Measurements from ENCODE around the gene RHBDF2. TPM values are rescaled to one million over a fixed set of nuclear protein-coding genes. Genes with fewer than 3 reads are reported as not detected.

RHBDF2 gene
- total RNA-seq, 2 experiments from 2014 or later: 144 to 173 TPM

DNA sequence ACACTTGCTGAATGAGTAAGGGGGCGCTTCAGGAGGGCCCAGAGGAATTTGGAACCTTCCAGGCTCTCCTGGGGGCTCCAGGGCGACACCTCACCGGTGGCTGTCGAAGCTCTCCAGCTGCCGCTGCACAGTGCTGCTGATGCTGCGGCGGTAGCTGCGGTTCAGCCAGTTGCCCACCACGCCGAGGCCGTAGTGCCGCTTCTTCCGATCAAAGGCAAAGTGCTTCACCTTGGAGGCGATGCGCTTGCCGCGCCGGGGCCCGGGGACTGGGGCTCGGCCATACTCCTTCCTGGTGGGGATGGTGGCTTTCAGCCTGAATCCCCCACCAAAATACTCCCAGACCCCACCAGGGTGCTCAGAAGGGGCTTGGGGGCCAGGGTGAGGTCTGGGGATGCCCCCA is 24.5 kb downstream of the RHBDF2 start:
- Histone ChIP-seq H3K27ac (ENCODE audit: low read depth, low read length, poor library complexity, severe bottlenecking) (no peak overlapping the region), H4K20me1 (ENCODE audit: insufficient read depth, low read length) (no peaks in the 10 kb centered on the region), H3K4me3 (ENCODE audit: low read depth, low read length, poor library complexity, severe bottlenecking) (no peak overlapping the region), H3K4me2 (ENCODE audit: low read length) (no peak overlapping the region), H2AFZ (ENCODE audit: low read length) (no peak overlapping the region), H3K4me1 (ENCODE audit: insufficient read depth, low read length, poor library complexity, severe bottlenecking) (peaks cover 39% of the 10 kb centered on the region), H3K9me2 (ENCODE audit: insufficient read depth, low read length) (no peaks in the 10 kb centered on the region), H3K79me2 (ENCODE audit: insufficient read depth, low read depth, low read length) (peaks cover 6% of the 10 kb centered on the region; the same call in 1 of the 2 replicates), H3K36me3 (ENCODE audit: insufficient read depth, low read length) (peaks cover 77% of the 10 kb centered on the region), H3K9me3 (ENCODE audit: low read length) (no peaks in the 10 kb centered on the region)
- POLR2A ChIA-PET: interaction anchor here (0.6 to 1.4 kb wide), 3 partner anchors 9 to 27 kb away, joined by 3 to 5 read pairs (median 3); partner anchors contain the start of gene AANAT
- TF ChIP-seq, protein P1, sequence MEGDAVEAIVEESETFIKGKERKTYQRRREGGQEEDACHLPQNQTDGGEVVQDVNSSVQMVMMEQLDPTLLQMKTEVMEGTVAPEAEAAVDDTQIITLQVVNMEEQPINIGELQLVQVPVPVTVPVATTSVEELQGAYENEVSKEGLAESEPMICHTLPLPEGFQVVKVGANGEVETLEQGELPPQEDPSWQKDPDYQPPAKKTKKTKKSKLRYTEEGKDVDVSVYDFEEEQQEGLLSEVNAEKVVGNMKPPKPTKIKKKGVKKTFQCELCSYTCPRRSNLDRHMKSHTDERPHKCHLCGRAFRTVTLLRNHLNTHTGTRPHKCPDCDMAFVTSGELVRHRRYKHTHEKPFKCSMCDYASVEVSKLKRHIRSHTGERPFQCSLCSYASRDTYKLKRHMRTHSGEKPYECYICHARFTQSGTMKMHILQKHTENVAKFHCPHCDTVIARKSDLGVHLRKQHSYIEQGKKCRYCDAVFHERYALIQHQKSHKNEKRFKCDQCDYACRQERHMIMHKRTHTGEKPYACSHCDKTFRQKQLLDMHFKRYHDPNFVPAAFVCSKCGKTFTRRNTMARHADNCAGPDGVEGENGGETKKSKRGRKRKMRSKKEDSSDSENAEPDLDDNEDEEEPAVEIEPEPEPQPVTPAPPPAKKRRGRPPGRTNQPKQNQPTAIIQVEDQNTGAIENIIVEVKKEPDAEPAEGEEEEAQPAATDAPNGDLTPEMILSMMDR (conservative IDR thresholded peaks at IDR 0.05; ENCODE audit: low read length): no peak
- no peak for TF ChIP-seq EZH2phosphoT487 (IDR thresholded peaks at IDR 0.05; ENCODE audit: borderline replicate concordance, low read depth, low read length)
- no TSS peak for BruUV-seq (replicated peaks)
- CTCF ChIA-PET (ENCODE audit: unreplicated experiment): no interaction called here
- intact Hi-C loops (cut with micrococcal nuclease; ENCODE audit: unreplicated experiment): no loop called here
- no peak for DNase-seq (ENCODE audit: low spot score)

DNA sequence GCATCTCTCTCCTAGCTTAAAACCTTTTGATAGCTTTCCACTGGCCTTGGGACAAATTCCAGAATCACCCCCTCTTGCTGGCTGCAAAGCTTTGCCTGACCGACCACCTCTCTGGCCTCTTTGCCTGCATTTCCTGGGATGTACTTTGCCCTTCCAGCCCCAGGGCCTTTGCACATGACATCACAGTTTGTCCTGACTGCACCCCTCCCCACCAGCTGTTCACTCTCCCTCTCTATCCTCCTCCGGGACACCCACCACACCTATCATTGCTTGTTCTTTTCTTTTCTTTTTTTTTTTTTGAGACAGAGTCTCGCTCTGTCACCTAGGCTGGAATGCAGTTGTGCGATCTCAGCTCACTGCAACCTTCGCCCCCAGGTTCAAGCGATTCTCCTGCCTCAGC is 25.9 kb downstream of the RHBDF2 start:
- intact Hi-C loops (cut with micrococcal nuclease; ENCODE audit: unreplicated experiment): no loop called here
- Histone ChIP-seq H3K9me2 (ENCODE audit: insufficient read depth, low read length) (no peaks in the 10 kb centered on the region), H4K20me1 (ENCODE audit: insufficient read depth, low read length) (no peaks in the 10 kb centered on the region), H3K4me1 (ENCODE audit: insufficient read depth, low read length, poor library complexity, severe bottlenecking) (peaks cover 26% of the 10 kb centered on the region), H3K4me3 (ENCODE audit: low read depth, low read length, poor library complexity, severe bottlenecking) (no peak overlapping the region), H3K9me3 (ENCODE audit: low read length) (no peaks in the 10 kb centered on the region), H3K27ac (ENCODE audit: low read depth, low read length, poor library complexity, severe bottlenecking) (no peak overlapping the region), H3K79me2 (ENCODE audit: insufficient read depth, low read depth, low read length) (peaks cover 6% of the 10 kb centered on the region; the same call in 1 of the 2 replicates), H3K4me2 (ENCODE audit: low read length) (no peak overlapping the region), H2AFZ (ENCODE audit: low read length) (no peak overlapping the region), H3K36me3 (ENCODE audit: insufficient read depth, low read length) (peaks cover 91% of the 10 kb centered on the region)
- BruUV-seq (replicated peaks): no TSS peak
- CTCF ChIA-PET (ENCODE audit: unreplicated experiment): interaction anchor here (0.9 to 1.6 kb wide), 4 partner anchors 17 to 32 kb away, joined by 3 to 4 read pairs (median 4); no protein-coding TSS in a partner anchor
- no peak for TF ChIP-seq EZH2phosphoT487 (IDR thresholded peaks at IDR 0.05; ENCODE audit: borderline replicate concordance, low read depth, low read length)
- TF ChIP-seq, protein P1 (conservative IDR thresholded peaks at IDR 0.05; ENCODE audit: low read length): no peak
- DNase-seq (ENCODE audit: low spot score): no peak
- POLR2A ChIA-PET: interaction anchor here (0.9 to 1.3 kb wide), 3 partner anchors 18 to 26 kb away, joined by 3 to 4 read pairs (median 3); partner anchors contain the start of gene RHBDF2

DNA sequence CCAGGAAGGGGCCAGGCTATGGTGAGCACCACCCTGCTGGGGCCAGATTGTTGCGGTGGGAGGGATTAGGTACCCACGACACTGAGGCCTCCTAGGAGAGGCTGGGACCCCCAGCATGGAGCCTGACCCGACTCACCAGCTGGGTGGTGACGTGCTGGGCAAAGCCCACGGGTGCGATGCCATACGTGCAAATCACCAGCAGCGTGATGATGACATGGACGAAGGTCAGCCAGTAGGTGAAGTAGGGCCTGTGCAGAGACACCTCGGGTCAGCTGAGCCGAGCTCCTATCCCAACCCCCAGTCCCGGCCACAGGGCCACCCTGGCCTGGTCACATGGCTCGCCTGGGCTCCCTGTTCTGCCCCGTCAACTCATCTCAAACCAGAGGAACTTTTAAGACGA is 26.3 kb downstream of the RHBDF2 start:
- H3K9me2 ChIP-seq (ENCODE audit: insufficient read depth, low read length): no peaks in the 10 kb centered on the region
- H3K4me1 ChIP-seq (ENCODE audit: insufficient read depth, low read length, poor library complexity, severe bottlenecking): peaks cover 22% of the 10 kb centered on the region
- DNase-seq (ENCODE audit: low spot score): no peak
- H3K79me2 ChIP-seq (ENCODE audit: insufficient read depth, low read depth, low read length): peaks cover 6% of the 10 kb centered on the region; the same call in 1 of the 2 replicates
- no peak overlapping the region for H3K4me2 ChIP-seq (ENCODE audit: low read length)
- ChIA-PET CTCF (ENCODE audit: unreplicated experiment) (interaction anchor here (0.9 to 1.6 kb wide), 3 partner anchors 21 to 32 kb away, joined by 3 to 4 read pairs (median 4); no protein-coding TSS in a partner anchor), POLR2A (interaction anchor here (0.9 to 1.3 kb wide), 3 partner anchors 19 to 26 kb away, joined by 3 to 4 read pairs (median 3); partner anchors contain the start of gene RHBDF2)
- no TSS peak for BruUV-seq (replicated peaks)
- H3K9me3 ChIP-seq (ENCODE audit: low read length): no peaks in the 10 kb centered on the region
- TF ChIP-seq EZH2phosphoT487 (IDR thresholded peaks at IDR 0.05; ENCODE audit: borderline replicate concordance, low read depth, low read length): no peak
- TF ChIP-seq, protein P1 (conservative IDR thresholded peaks at IDR 0.05; ENCODE audit: low read length): no peak
- peaks cover 92% of the 10 kb centered on the region for H3K36me3 ChIP-seq (ENCODE audit: insufficient read depth, low read length)
- no peak overlapping the region for H3K27ac ChIP-seq (ENCODE audit: low read depth, low read length, poor library complexity, severe bottlenecking)
- intact Hi-C loops (cut with micrococcal nuclease; ENCODE audit: unreplicated experiment): no loop called here
- H4K20me1 ChIP-seq (ENCODE audit: insufficient read depth, low read length): no peaks in the 10 kb centered on the region
- H3K4me3 ChIP-seq (ENCODE audit: low read depth, low read length, poor library complexity, severe bottlenecking): no peak overlapping the region
- H2AFZ ChIP-seq (ENCODE audit: low read length): no peak overlapping the region
